ENCODE data around the gene EMP2. TPM values are rescaled to one million over a fixed set of nuclear protein-coding genes. Genes with fewer than 3 reads are reported as not detected.

The EMP2 gene
- total RNA-seq, 1 experiment from 2014 or later: 198 TPM

GRCh38 chr16:10502776-10503175 is 77.6 kb downstream of the EMP2 start:
- Mint-ChIP-seq H3K36me3 (ENCODE audit: insufficient read depth, unreplicated experiment) (peaks cover 12% of the 10 kb centered on the region), H3K27ac (ENCODE audit: unreplicated experiment) (no peak overlapping the region), H3K4me3 (ENCODE audit: unreplicated experiment) (no peak overlapping the region), H3K4me1 (ENCODE audit: low read depth, unreplicated experiment) (peaks cover 9% of the 10 kb centered on the region), H3K27me3 (ENCODE audit: insufficient read depth, unreplicated experiment) (no peaks in the 10 kb centered on the region), H3K9me3 (ENCODE audit: unreplicated experiment) (peaks cover 20% of the 10 kb centered on the region)
- no TSS peak for BruUV-seq (replicated peaks)
- H3K36me3 ChIP-seq (ENCODE audit: control insufficient read depth, insufficient read depth, low read length): no peaks in the 10 kb centered on the region
- CTCF ChIA-PET: no interaction called here
- POLR2A ChIA-PET: no interaction called here
- TF ChIP-seq CTCF (IDR thresholded peaks at IDR 0.05; ENCODE audit: insufficient read depth in 1 of 2, low read depth in 1 of 2, low read length in 1 of 2, severe bottlenecking in 1 of 2, unreplicated experiment in 1 of 2): no peak
- intact Hi-C loops (cut with micrococcal nuclease; ENCODE audit: unreplicated experiment): no loop called here
- H3K9me3 ChIP-seq: no peaks in the 10 kb centered on the region
- DNase-seq: no peak
- no peak overlapping the region for H3K4me3 ChIP-seq (ENCODE audit: low read depth, low read length)
- no peaks in the 10 kb centered on the region for H3K27me3 ChIP-seq (replicated peaks; ENCODE audit: control insufficient read depth, insufficient read depth, low read length)
- no peaks in the 10 kb centered on the region for H3K4me1 ChIP-seq

- intact Hi-C loops (cut with micrococcal nuclease; ENCODE audit: unreplicated experiment): no loop called here
- ChIA-PET CTCF (no interaction called here), POLR2A (no interaction called here)
- Mint-ChIP-seq H3K36me3 (ENCODE audit: insufficient read depth, unreplicated experiment) (peaks cover 23% of the 10 kb centered on the region), H3K4me3 (ENCODE audit: unreplicated experiment) (no peak overlapping the region), H3K27ac (ENCODE audit: unreplicated experiment) (no peak overlapping the region), H3K9me3 (ENCODE audit: unreplicated experiment) (peaks cover 19% of the 10 kb centered on the region), H3K27me3 (ENCODE audit: insufficient read depth, unreplicated experiment) (no peaks in the 10 kb centered on the region), H3K4me1 (ENCODE audit: low read depth, unreplicated experiment) (peaks cover 9% of the 10 kb centered on the region)
- Histone ChIP-seq H3K4me3 (ENCODE audit: low read depth, low read length) (no peak overlapping the region), H3K9me3 (no peaks in the 10 kb centered on the region), H3K4me1 (no peaks in the 10 kb centered on the region), H3K36me3 (ENCODE audit: control insufficient read depth, insufficient read depth, low read length) (no peaks in the 10 kb centered on the region), H3K27me3 (replicated peaks; ENCODE audit: control insufficient read depth, insufficient read depth, low read length) (no peaks in the 10 kb centered on the region)
- BruUV-seq (replicated peaks): no TSS peak
- no peak for TF ChIP-seq CTCF (IDR thresholded peaks at IDR 0.05; ENCODE audit: insufficient read depth in 1 of 2, low read depth in 1 of 2, low read length in 1 of 2, severe bottlenecking in 1 of 2, unreplicated experiment in 1 of 2)
- DNase-seq: peak in 1 of 2 experiments; percentile 14
Observed at GRCh38 chr16:10501016-10501607, 79.3 kb downstream of the EMP2 start.

- H3K27me3 Mint-ChIP-seq (ENCODE audit: insufficient read depth, unreplicated experiment): no peaks in the 10 kb centered on the region
- H3K9me3 Mint-ChIP-seq (ENCODE audit: unreplicated experiment): peaks cover 20% of the 10 kb centered on the region
- no TSS peak for BruUV-seq (replicated peaks)
- Histone ChIP-seq H3K36me3 (ENCODE audit: control insufficient read depth, insufficient read depth, low read length) (no peaks in the 10 kb centered on the region), H3K4me3 (ENCODE audit: low read depth, low read length) (no peak overlapping the region), H3K4me1 (no peaks in the 10 kb centered on the region), H3K27me3 (replicated peaks; ENCODE audit: control insufficient read depth, insufficient read depth, low read length) (no peaks in the 10 kb centered on the region), H3K9me3 (0 out of 2 replicates have a peak, but pooled peaks cover under 1% of the 10 kb centered on the region)
- H3K4me1 Mint-ChIP-seq (ENCODE audit: low read depth, unreplicated experiment): peaks cover 9% of the 10 kb centered on the region
- DNase-seq: no peak
- no peak for TF ChIP-seq CTCF (IDR thresholded peaks at IDR 0.05; ENCODE audit: insufficient read depth in 1 of 2, low read depth in 1 of 2, low read length in 1 of 2, severe bottlenecking in 1 of 2, unreplicated experiment in 1 of 2)
- POLR2A ChIA-PET: no interaction called here
- peaks cover 23% of the 10 kb centered on the region for H3K36me3 Mint-ChIP-seq (ENCODE audit: insufficient read depth, unreplicated experiment)
- intact Hi-C loops (cut with micrococcal nuclease; ENCODE audit: unreplicated experiment): no loop called here
- no peak overlapping the region for H3K4me3 Mint-ChIP-seq (ENCODE audit: unreplicated experiment)
- CTCF ChIA-PET: no interaction called here
- H3K27ac Mint-ChIP-seq (ENCODE audit: unreplicated experiment): no peak overlapping the region
Observed at GRCh38 chr16:10500582-10500981, 79.8 kb downstream of the EMP2 start.

Measured in Caco-2 (cell line).